GM10847 (cell line): Measurements from ENCODE around the gene CTCF.

Source experiments
- POLR2A ChIP-seq: IDR thresholded peaks from 2 replicates; pipeline ENCODE4 v1.6.1; 2011; ENCODE audit not compliant: insufficient read length; ENCODE audit errors: extremely low read depth

Gene CTCF

GRCh38 chr16:67529582-67530012 lies 32.7 kb upstream of the CTCF start:
- no peak for TF ChIP-seq POLR2A

- TF ChIP-seq POLR2A: peak; percentile 26
These were observed 32.0 kb upstream of the CTCF start for GRCh38 chr16:67530013-67530939.

- no peak for TF ChIP-seq POLR2A
These were observed 31.1 kb upstream of the CTCF start for GRCh38 chr16:67531247-67531646.

- no peak for TF ChIP-seq POLR2A
These were observed 29.2 kb upstream of the CTCF start for GRCh38 chr16:67533024-67533560.

GRCh38 chr16:67534431-67534830 lies 27.9 kb upstream of the CTCF start:
- no peak for TF ChIP-seq POLR2A

- no peak for TF ChIP-seq POLR2A
These were observed 27.1 kb upstream of the CTCF start for GRCh38 chr16:67535201-67535600.

GRCh38 chr16:67537270-67537635 lies 25.1 kb upstream of the CTCF start:
- no peak for TF ChIP-seq POLR2A

GRCh38 chr16:67537636-67538591 lies 24.4 kb upstream of the CTCF start:
- TF ChIP-seq POLR2A: no peak

- TF ChIP-seq POLR2A: no peak
These were observed 23.6 kb upstream of the CTCF start for GRCh38 chr16:67538666-67539101.

GRCh38 chr16:67539271-67539670 lies 23.1 kb upstream of the CTCF start:
- TF ChIP-seq POLR2A: no peak

- no peak for TF ChIP-seq POLR2A
These were observed 22.4 kb upstream of the CTCF start for GRCh38 chr16:67539691-67540635.

GRCh38 chr16:67540756-67541155 lies 21.6 kb upstream of the CTCF start:
- TF ChIP-seq POLR2A: no peak

- no peak for TF ChIP-seq POLR2A
These were observed 20.7 kb upstream of the CTCF start for GRCh38 chr16:67541391-67542263.

GRCh38 chr16:67542464-67542863 lies 19.9 kb upstream of the CTCF start:
- no peak for TF ChIP-seq POLR2A

- TF ChIP-seq POLR2A: no peak
These were observed 19.3 kb upstream of the CTCF start for GRCh38 chr16:67543036-67543435.
